HepG2 (cell line): Measurements from ENCODE around the gene BCL2L1. TPM values are rescaled to one million over a fixed set of nuclear protein-coding genes. Genes with fewer than 3 reads are reported as not detected.

Source experiments
- BHLHE40 ChIP-seq: IDR thresholded peaks from 2 replicates; pipeline ENCODE4 v1.6.1; 2011; ENCODE audit warnings: low read length, improper control_type of control experiment
- BORCS8-MEF2B ChIP-seq: sonication (generic); formaldehyde crosslinking; IDR thresholded peaks from 2 replicates; pipeline ENCODE4 v1.8.0; 2022; ENCODE audit warnings: mild to moderate bottlenecking, missing genetic modification reagents
- CC2D1A ChIP-seq: sonication (generic); formaldehyde crosslinking; IDR thresholded peaks from 2 replicates; pipeline ENCODE4 v1.8.1; 2023; ENCODE audit warnings: mild to moderate bottlenecking, missing genetic modification reagents
- CCDC6 ChIP-seq: sonication (generic); formaldehyde crosslinking; IDR thresholded peaks from 2 replicates; pipeline ENCODE4 v1.8.1; 2022; ENCODE audit warnings: mild to moderate bottlenecking, missing genetic modification reagents, moderate library complexity
- DNMT3B ChIP-seq: conservative IDR thresholded peaks from 2 replicates; pipeline ENCODE4 v1.6.1; 2016; ENCODE audit warnings: missing biosample characterization, control low read depth
- EHMT2 ChIP-seq: fragments of 200-600 bp; sonication (generic); IDR thresholded peaks from 2 replicates; pipeline ENCODE4 v1.7.0; 2017; ENCODE audit warnings: antibody characterized with exemption, low read depth, low read length, borderline replicate concordance
- ELF1 ChIP-seq: sonication (generic); formaldehyde crosslinking; IDR thresholded peaks from 2 replicates; pipeline ENCODE4 v1.4.0; 2020; ENCODE audit warnings: missing genetic modification reagents
- HNRNPLL ChIP-seq: fragments of 200-400 bp; formaldehyde crosslinking; IDR thresholded peaks from 2 replicates; pipeline ENCODE4 v1.6.1; 2017; ENCODE audit warnings: mild to moderate bottlenecking, low read depth, low read length; ENCODE audit not compliant: poor library complexity, severe bottlenecking
- HOXD1 ChIP-seq: sonication (generic); formaldehyde crosslinking; IDR thresholded peaks from 2 replicates; pipeline ENCODE4 v1.5.0; 2020; ENCODE audit warnings: missing genetic modification reagents
- KLF12 ChIP-seq: sonication (generic); formaldehyde crosslinking; IDR thresholded peaks from 2 replicates; pipeline ENCODE4 v1.4.0; 2020; ENCODE audit warnings: missing genetic modification reagents, borderline replicate concordance
- MEIS1 ChIP-seq: sonication (generic); formaldehyde crosslinking; IDR thresholded peaks from 2 replicates; pipeline ENCODE4 v1.9.0; 2021; ENCODE audit warnings: mild to moderate bottlenecking, missing genetic modification reagents, moderate library complexity, borderline replicate concordance
- REL ChIP-seq: sonication (generic); formaldehyde crosslinking; conservative IDR thresholded peaks from 2 replicates; pipeline ENCODE4 v1.8.0; 2022; ENCODE audit warnings: mild to moderate bottlenecking, missing genetic modification reagents, moderate library complexity
- RFX5 ChIP-seq: IDR thresholded peaks from 2 replicates; pipeline ENCODE4 v1.6.1; 2011; ENCODE audit warnings: low read depth, low read length, improper control_type of control experiment
- SCMH1 ChIP-seq: sonication (generic); formaldehyde crosslinking; IDR thresholded peaks from 2 replicates; pipeline ENCODE4 v1.9.0; 2021; ENCODE audit warnings: missing genetic modification reagents, mild to moderate bottlenecking, borderline replicate concordance
- SIN3B ChIP-seq: fragments of 150-350 bp; IDR thresholded peaks from 2 replicates; pipeline ENCODE4 v1.6.1; 2014; ENCODE audit warnings: low read length
- SMARCE1 ChIP-seq: fragments of 450-650 bp; IDR thresholded peaks from 2 replicates; pipeline ENCODE4 v1.6.1; 2017; ENCODE audit warnings: borderline replicate concordance
- TEAD3 ChIP-seq: optimal IDR thresholded peaks from 2 replicates; pipeline ENCODE3; 2016; ENCODE audit warnings: borderline replicate concordance
- TOPORS ChIP-seq: sonication (generic); formaldehyde crosslinking; IDR thresholded peaks from 2 replicates; pipeline ENCODE4 v1.8.0; 2023; ENCODE audit warnings: mild to moderate bottlenecking, missing genetic modification reagents
- ZC3H4 ChIP-seq: sonication (generic); formaldehyde crosslinking; IDR thresholded peaks from 2 replicates; pipeline ENCODE4 v1.4.0; 2020; ENCODE audit warnings: missing genetic modification reagents, borderline replicate concordance
- ZMYM4 ChIP-seq: sonication (generic); formaldehyde crosslinking; IDR thresholded peaks from 2 replicates; pipeline ENCODE4 v1.8.1; 2023; ENCODE audit warnings: mild to moderate bottlenecking, missing genetic modification reagents
- ZNF124 ChIP-seq: sonication (generic); formaldehyde crosslinking; IDR thresholded peaks from 2 replicates; pipeline ENCODE4 v1.4.0; 2020; ENCODE audit warnings: missing genetic modification reagents
- ZNF17 ChIP-seq: sonication (generic); formaldehyde crosslinking; IDR thresholded peaks from 2 replicates; pipeline ENCODE4 v1.5.0; 2020; ENCODE audit warnings: mild to moderate bottlenecking, missing genetic modification reagents
- ZNF660 ChIP-seq: sonication (generic); formaldehyde crosslinking; IDR thresholded peaks from 2 replicates; pipeline ENCODE4 v1.5.1; 2020; ENCODE audit warnings: mild to moderate bottlenecking, low read depth, missing genetic modification reagents, borderline replicate concordance
- ZNF713 ChIP-seq: sonication (generic); formaldehyde crosslinking; IDR thresholded peaks from 2 replicates; pipeline ENCODE4 v1.4.0; 2020; ENCODE audit warnings: mild to moderate bottlenecking, missing genetic modification reagents
- ZNF747 ChIP-seq: sonication (generic); formaldehyde crosslinking; IDR thresholded peaks from 2 replicates; pipeline ENCODE4 v1.8.1; 2023; ENCODE audit warnings: missing genetic modification reagents, mild to moderate bottlenecking, borderline replicate concordance
- ZNF775 ChIP-seq: sonication (generic); formaldehyde crosslinking; IDR thresholded peaks from 2 replicates; pipeline ENCODE4 v1.4.0; 2020; ENCODE audit warnings: missing genetic modification reagents, mild to moderate bottlenecking, moderate library complexity, borderline replicate concordance
- ZSCAN5A ChIP-seq: sonication (generic); formaldehyde crosslinking; IDR thresholded peaks from 2 replicates; pipeline ENCODE4 v1.8.0; 2022; ENCODE audit warnings: mild to moderate bottlenecking, missing genetic modification reagents, borderline replicate concordance
- polyA plus RNA-seq, 8 experiments: library from polyadenylated mRNA; depleted of rRNA in 3 of 8; stranded (reverse) in 7 of 8; unstranded in 1 of 8; fragments of >200 nt; fragmentation: Illumina TruSeq in 4 of 8; extraction: Trizol in 4 of 8; gene quantifications; 2 replicates each; pipeline versions ENCODE4 v1.2.1 to v1.2.3, GENCODE V29; 2011 to 2016; ENCODE audit warnings: low read depth in 4 of 8, missing spikeins in 1 of 8, mixed read lengths in 1 of 8; ENCODE audit not compliant: insufficient read depth in 1 of 8
- total RNA-seq, 5 experiments: library from RNA; depleted of rRNA; stranded (reverse); fragments of >200 nt; fragmentation: Illumina TruSeq; extraction: Trizol; gene quantifications; 2 replicates each; pipeline ENCODE4 v1.2.3, GENCODE V29; 2016; ENCODE audit warnings: low read depth in 1 of 5

Gene BCL2L1
- total and polyA plus RNA-seq, 2 of the 13 experiments (the other 11 are each of a cell fraction or from before 2014, with no cell fraction given) = 164 to 258 TPM

DNA sequence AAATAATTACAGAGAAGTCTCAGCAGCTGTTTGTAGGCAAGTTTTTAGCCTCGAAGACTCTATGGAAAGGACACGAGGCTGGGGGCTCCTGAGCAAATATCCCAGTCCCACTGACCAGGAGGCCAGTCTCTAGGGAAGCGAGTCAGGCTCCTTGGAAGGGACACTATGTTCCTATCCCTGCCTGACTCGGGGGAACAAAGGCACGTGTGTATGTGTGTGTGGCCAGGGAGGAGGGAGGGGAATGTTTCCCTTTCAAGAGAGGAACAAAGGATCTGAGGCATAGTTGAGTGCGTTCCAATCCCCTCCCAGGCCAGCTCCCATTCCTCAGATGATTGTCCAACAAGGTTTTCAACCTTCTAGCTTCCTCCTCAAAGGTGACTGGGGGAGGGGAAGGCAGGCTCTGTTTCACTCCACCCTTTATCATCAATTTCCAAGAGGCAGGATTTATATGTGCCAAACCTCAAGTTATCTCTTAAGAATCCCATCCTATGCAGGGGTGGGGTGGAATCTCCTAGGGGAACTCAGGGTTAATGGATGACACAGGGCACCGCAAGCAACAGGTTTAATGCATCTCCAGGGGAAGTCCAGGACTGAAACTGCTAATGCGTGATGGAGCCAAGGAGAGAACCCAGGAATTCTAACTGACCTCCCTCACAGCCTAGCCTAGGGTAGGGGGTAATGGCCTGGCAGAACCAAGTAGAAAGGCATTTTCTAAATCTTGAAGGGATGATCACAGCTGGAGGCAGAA is 9.9 kb downstream of the BCL2L1 start (continued):
- no peak for TF ChIP-seq SCMH1 (CRISPR knock-in tag)
- no peak for TF ChIP-seq SMARCE1
- TF ChIP-seq MEIS1 (CRISPR knock-in tag) = 0 out of 2 replicates have a peak, but pooled peaks have one; percentile 22
- TF ChIP-seq HNRNPLL = no peak
- no peak for TF ChIP-seq RFX5
- peak; percentile 4; the same call in 1 of the 2 replicates for TF ChIP-seq EHMT2
- TF ChIP-seq ZNF17 (CRISPR knock-in tag) = no peak
- TF ChIP-seq KLF12 (CRISPR knock-in tag) = no peak
- peak; percentile 67; the same call in 1 of the 2 replicates for TF ChIP-seq ZNF713 (CRISPR knock-in tag)
- TF ChIP-seq ZNF124 (CRISPR knock-in tag) = no peak
- no peak for TF ChIP-seq REL (CRISPR knock-in tag)
- no peak for TF ChIP-seq CC2D1A (CRISPR knock-in tag)
- no peak for TF ChIP-seq HOXD1 (CRISPR knock-in tag)
- TF ChIP-seq ZMYM4 = no peak
- TF ChIP-seq ZNF660 (CRISPR knock-in tag) = no peak
- no peak for TF ChIP-seq SIN3B
- no peak for TF ChIP-seq BORCS8-MEF2B (CRISPR knock-in tag)
- no peak; the same call in none of the 2 replicates for TF ChIP-seq DNMT3B (CRISPR knock-in tag)
- TF ChIP-seq BHLHE40 = peak; percentile 97
- TF ChIP-seq ZSCAN5A (CRISPR knock-in tag) = no peak
- TF ChIP-seq ZC3H4 (CRISPR knock-in tag) = no peak
- TF ChIP-seq CCDC6 (CRISPR knock-in tag) = peak; percentile 38; the same call in 1 of the 2 replicates
- no peak for TF ChIP-seq TOPORS (CRISPR knock-in tag)
- TF ChIP-seq TEAD3 (CRISPR knock-in tag) = peak; percentile 96
- TF ChIP-seq ZNF775 (CRISPR knock-in tag) = 0 out of 2 replicates have a peak, but pooled peaks have one; percentile 42
- TF ChIP-seq ELF1 (CRISPR knock-in tag) = no peak
- TF ChIP-seq ZNF747 = no peak
